ENCODE results near the gene DHX34.

The DHX34 gene

DNA sequence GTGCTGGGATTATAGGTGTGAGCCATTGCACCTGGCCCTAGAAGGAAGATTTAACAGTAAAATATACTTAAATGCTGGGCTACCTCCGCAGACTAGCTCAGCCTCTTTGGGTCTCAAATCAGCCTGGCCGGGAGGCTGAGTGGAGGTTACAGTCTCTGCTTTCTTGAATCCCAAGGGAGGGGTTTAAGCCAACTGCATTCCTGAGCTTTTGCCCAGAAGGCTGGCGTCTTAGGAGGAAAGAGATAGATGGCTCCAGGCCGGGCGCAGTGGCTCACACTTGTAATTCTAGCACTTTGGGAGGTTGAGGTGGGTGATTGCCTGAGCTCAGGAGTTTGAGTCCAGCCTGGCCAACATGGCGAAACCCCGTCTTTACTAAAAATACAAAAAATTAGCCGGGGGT is 40.1 kb upstream of the DHX34 start:
- TF ChIP-seq, protein P1, sequence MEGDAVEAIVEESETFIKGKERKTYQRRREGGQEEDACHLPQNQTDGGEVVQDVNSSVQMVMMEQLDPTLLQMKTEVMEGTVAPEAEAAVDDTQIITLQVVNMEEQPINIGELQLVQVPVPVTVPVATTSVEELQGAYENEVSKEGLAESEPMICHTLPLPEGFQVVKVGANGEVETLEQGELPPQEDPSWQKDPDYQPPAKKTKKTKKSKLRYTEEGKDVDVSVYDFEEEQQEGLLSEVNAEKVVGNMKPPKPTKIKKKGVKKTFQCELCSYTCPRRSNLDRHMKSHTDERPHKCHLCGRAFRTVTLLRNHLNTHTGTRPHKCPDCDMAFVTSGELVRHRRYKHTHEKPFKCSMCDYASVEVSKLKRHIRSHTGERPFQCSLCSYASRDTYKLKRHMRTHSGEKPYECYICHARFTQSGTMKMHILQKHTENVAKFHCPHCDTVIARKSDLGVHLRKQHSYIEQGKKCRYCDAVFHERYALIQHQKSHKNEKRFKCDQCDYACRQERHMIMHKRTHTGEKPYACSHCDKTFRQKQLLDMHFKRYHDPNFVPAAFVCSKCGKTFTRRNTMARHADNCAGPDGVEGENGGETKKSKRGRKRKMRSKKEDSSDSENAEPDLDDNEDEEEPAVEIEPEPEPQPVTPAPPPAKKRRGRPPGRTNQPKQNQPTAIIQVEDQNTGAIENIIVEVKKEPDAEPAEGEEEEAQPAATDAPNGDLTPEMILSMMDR (conservative IDR thresholded peaks at IDR 0.05; ENCODE audit: low read depth, low read length) = no peak
- H3K4me3 ChIP-seq (ENCODE audit: low read length) = no peak overlapping the region
- no peak for DNase-seq (ENCODE audit: low read depth)

GRCh38 chr19:47309608-47310007 is 39.5 kb upstream of the DHX34 start, which contains the start of gene C5AR1:
Gene C5AR1, plus strand, starts transcription at chr19:47309861. Its CDS starts 35 bp downstream, at chr19:47309896.
- TF ChIP-seq, protein P1 (conservative IDR thresholded peaks at IDR 0.05; ENCODE audit: low read depth, low read length) = no peak
- no peak within 1 kb of the TSS for H3K4me3 ChIP-seq (ENCODE audit: low read length)
- DNase-seq (ENCODE audit: low read depth) = no peak

GRCh38 chr19:47310323-47310722 is 38.8 kb upstream of the DHX34 start:
- H3K4me3 ChIP-seq (ENCODE audit: low read length) = no peak overlapping the region
- no peak for DNase-seq (ENCODE audit: low read depth)
- TF ChIP-seq, protein P1 (conservative IDR thresholded peaks at IDR 0.05; ENCODE audit: low read depth, low read length) = no peak

- no peak overlapping the region for H3K4me3 ChIP-seq (ENCODE audit: low read length)
- no peak for DNase-seq (ENCODE audit: low read depth)
- TF ChIP-seq, protein P1 (conservative IDR thresholded peaks at IDR 0.05; ENCODE audit: low read depth, low read length) = no peak
Observed at GRCh38 chr19:47310819-47311218, 38.3 kb upstream of the DHX34 start.

GRCh38 chr19:47312366-47313006 is 36.6 kb upstream of the DHX34 start:
- TF ChIP-seq, protein P1 (conservative IDR thresholded peaks at IDR 0.05; ENCODE audit: low read depth, low read length) = no peak
- no peak for DNase-seq (ENCODE audit: low read depth)
- H3K4me3 ChIP-seq (ENCODE audit: low read length) = no peak overlapping the region

- H3K4me3 ChIP-seq (ENCODE audit: low read length) = no peak overlapping the region
- TF ChIP-seq, protein P1 (conservative IDR thresholded peaks at IDR 0.05; ENCODE audit: low read depth, low read length) = no peak
- DNase-seq (ENCODE audit: low read depth) = no peak
Observed at GRCh38 chr19:47313754-47314295, 35.3 kb upstream of the DHX34 start.
